ENCODE measurements around the gene DGKH.

- TF ChIP-seq POLR2AphosphoS5 (IDR thresholded peaks at IDR 0.05): no peak
- TF ChIP-seq CTCF (IDR thresholded peaks at IDR 0.05): no peak
- no peak for TF ChIP-seq POLR2A (IDR thresholded peaks at IDR 0.05)
These were observed 126.1 kb downstream of the DGKH start for GRCh38 chr13:42174344-42175162.

Measured in upper lobe of left lung (tissue), 4 donors.